GM21423 (cell line): Measurements from ENCODE around the gene NUP205.
A peak's percentile ranks its signal among the peaks of the same experiment; 100 is the strongest.
"Not testable (repeated sequence)": the region's sequence is repeated elsewhere in the genome, so short reads cannot be mapped to it uniquely, and the experiment has no call there.

Experiments used
- ATAC-seq: cut with Tn5 transposase; IDR thresholded peaks from one replicate; pipeline ENCODE4 v1.9.1; 2021; ENCODE audit warnings: mild to moderate bottlenecking, moderate library complexity; ENCODE audit not compliant: unreplicated experiment

NUP205 gene

GRCh38 chr7:135620447-135620846 is 62.7 kb downstream of the NUP205 start:
- ATAC-seq: no peak

DNA sequence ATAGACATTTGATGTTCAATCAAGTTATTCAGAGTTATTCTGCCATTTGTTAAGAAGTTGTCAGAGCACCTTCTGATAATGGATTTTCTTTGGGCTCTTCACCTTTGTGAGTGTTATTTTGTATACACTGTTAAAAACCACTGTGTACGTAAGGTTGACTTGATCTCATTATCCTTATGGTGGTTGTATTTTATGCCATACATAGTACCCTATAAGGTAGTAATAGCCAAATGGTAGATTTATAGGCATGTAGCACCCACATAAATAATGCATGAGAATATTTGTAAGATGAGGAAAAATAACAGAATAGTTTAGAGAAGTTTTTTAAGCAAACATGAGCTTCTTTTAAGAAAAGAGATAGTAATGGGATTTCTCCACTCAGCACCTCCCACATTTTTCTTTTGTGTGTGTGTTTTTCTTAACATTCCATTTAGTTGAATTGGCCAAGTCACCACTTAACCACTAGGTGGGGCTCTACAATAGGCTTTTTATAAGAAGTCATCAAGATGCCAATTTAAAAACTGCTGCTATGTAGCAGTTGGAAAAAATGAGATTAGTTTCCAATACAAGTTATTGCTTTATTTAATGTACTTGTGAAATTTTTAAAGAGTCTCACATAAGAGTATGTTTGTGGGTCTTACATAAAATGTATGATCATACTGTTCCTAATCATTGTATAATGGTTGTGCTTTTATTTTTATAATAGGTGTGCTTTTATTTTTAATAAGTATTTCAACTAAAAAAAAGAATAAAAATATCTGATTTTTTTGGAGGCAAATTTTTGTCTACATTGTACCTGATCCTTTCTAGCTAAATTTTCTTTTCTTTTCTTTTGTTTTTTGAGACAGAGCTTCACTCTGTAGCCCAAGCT is 63.5 kb downstream of the NUP205 start:
- no peak for ATAC-seq

DNA sequence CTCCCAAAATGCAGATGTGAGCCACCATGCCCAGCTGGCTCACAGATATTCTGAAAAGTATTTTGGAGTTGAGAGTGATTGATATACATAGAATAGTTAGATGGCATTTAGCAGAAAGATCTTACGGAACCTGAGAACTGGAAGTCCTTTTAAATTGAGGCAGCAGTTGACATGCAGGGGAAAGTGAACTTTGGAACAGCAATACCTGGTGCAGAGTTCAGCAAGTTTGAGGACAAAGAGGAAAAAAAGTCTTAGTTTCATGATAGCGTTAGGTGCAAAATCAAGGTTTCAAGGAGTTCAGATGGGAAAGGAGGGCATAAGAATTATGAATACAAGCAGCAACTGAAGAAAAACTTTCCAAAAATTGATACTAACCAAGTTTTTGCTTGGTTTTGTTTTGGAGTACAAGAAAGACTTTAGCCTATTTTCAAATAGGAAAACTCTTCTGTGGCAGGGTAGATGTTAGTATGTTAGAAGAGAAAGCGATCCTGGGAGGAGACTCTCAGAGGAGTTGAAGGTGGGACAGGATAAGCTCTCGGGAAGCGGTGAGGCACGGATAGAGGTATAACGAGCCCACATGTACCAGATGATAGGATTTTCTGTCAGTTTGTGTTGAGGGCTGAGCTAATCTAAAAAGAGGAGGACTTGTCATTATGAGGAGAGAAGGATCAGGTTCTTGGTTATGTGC is 76.6 kb downstream of the NUP205 start:
- ATAC-seq: no peak

GRCh38 chr7:135639690-135640089 is 82.0 kb downstream of the NUP205 start:
- not testable (repeated sequence) for ATAC-seq

- ATAC-seq: no peak
Measured at GRCh38 chr7:135644154-135644553, 86.4 kb downstream of the NUP205 start.

- no peak for ATAC-seq
Measured at GRCh38 chr7:135644729-135645128, 87.0 kb downstream of the NUP205 start.

GRCh38 chr7:135645296-135645904 is 87.7 kb downstream of the NUP205 start:
- ATAC-seq: no peak

GRCh38 chr7:135647755-135648154 is 90.0 kb downstream of the NUP205 start:
- ATAC-seq: no peak

DNA sequence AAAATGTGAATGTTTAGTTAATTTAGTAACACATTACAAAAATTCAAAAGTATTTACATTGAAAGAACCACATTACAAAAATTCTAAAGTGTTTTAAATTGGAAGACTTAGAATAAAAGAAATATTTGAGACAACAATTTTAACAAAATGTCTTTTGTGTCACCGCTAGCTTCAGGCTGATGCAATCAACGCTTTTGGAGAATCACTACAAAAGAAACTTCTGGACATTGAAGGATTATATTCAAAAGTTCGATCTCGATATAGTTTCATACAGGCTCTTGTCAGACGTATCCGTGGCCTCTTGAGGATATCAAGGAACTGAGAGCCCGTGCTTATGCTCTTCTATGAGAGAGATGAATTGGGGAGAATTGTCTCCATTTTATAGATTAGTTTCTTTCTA is 90.5 kb downstream of the NUP205 start:
- ATAC-seq: no peak

- ATAC-seq: no peak
Measured at GRCh38 chr7:135650831-135651573, 93.3 kb downstream of the NUP205 start.

- no peak for ATAC-seq
Measured at GRCh38 chr7:135653340-135654080, 95.8 kb downstream of the NUP205 start.

- no peak for ATAC-seq
Measured at GRCh38 chr7:135658564-135658963, 100.8 kb downstream of the NUP205 start.

DNA sequence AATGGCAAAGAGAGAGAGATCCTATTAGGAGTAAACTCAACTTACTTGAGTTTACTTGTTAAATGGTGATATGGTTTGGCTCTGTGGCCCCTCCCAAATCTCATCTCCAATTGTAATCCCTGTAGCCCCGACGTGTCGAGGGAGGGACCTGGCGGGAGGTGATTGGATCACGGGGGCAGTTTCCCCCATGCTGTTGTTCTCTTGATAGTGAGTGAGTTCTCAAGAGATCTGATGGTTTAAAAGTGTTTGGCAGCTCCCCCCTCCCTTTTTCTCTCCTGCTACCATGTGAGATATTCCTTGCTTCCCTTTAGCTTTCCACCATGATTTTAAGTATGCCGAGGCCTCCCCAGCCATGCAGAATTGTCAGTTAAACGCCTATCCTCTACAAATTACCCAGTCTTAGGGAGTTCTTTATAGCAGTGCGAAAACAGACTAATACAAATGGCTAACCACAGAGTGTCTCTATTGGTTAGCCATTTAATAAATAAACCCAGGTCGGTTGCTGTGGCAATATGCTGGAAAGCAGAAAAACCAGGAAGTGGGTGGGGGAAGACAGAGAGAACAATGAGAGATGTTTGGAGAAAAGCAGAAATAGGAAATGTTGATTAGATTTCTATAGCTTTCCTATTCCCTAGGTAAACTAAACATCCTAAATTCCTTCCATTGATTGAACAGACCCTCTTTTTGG is 101.6 kb downstream of the NUP205 start:
- no peak for ATAC-seq

DNA sequence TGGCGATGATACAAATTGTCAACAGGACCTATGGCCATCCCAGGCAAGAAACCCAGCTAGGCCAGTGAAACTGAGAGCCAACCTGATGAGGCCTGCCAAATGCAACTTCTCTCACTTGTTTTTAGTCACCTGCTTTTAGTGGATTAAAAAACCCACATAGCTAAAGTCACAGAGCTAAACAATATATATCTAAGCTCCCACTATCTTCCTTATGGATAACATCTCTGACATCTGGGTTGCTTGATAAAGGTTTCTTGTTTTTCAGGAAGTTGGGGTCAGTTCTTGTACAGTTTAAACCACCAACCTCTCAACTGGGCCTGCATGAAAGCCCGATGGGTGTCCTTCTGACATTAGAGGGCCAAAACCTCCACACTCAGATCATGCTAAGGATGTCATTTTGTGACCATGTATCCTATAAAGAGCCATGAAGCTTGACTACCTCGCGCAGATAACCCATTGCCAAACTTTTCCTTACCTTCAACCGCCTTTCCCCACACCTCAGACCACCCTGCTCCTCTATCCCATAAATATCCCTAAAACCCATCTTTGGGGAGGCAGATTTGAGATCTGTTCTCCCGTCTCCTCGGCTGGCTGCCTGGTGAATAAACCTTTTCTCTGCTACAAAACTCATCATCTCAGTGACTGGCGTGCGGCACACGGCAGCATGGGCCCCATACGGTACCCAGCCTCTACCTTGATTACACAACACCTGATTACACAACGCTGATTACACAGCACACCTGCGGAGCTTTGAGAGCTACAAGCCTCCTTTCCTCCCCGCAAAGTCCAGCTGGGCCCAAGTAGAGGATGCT is 103.8 kb downstream of the NUP205 start:
- no peak for ATAC-seq

DNA sequence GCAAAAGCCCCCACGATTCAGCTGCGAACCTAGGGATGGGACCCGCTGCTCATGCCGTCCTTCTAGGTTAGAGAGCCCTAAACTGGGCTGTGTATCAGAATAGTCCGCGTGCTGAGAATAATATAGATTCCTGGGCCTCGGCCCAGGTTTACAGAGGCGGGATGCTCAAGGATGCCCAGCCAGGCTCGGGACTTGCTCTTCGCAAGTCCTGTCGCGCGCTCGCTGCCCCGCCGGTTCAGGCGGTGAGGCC is 104.3 kb downstream of the NUP205 start:
- no peak for ATAC-seq

DNA sequence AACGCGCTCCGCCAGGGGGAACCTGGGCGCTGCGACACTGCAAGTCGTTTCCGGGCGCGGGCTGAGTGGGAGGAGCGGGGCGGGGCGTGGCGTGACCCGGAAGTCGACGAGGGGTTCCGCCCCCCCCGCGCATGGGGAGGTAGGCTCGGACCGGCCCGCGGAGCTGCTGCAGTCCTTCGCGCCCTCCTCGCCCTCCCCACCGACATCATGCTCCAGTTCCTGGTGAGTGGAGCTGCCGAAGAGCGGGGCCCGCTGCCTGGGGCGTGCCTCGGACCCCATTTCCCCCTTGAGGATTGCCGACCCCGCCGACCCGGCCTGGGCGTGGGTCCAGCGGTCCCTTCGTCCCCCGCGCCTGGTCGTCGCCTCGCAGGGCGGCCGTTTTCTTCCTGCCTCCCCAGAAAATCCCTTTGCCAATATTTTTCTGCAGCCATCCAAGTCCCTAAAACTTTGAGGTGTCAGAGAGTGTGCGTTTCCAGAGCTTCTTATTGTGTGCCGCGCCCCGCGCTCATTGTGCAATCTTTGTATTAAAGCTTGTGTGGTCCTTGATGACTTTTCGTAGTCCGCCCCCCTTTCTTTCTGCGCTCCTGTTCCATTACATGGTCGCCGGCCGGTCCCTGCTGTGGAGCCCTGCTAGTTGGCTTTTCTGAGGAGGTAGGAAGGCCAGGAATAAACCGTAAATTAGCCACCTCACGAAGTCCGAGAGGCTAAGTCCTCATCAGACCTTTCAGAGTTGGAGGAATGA is 104.8 kb downstream of the NUP205 start, which contains the start of gene STMP1:
STMP1 (plus strand) TSS at position 142 of the 742 bp plus-strand sequence.
- ATAC-seq: peak; percentile 96

DNA sequence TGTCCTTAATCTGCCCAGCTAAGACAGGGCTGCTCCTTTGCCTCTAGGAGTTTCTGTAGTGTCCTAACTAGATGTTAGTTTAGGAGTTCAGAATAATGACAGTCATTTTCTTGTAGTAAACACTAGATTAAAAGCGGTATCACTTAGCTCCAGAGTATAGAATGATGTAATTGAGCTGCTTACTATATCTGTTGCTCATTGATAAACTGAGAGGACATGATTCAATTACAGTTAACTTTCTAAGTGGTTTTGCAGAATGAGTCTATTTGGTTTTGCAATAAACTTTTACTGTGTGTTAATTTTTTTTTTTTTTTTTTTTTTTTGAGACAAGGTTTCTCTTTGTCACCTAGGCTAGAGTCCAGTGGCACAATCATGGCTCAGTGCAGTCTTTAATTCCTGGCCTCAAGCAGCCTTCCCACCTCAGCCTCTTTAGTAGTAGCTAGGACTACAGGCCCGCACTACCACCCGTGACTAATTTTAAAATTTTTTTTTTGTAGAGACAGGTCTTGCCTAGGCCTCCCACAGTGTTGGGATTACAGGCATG is 106.4 kb downstream of the NUP205 start:
- no peak for ATAC-seq

DNA sequence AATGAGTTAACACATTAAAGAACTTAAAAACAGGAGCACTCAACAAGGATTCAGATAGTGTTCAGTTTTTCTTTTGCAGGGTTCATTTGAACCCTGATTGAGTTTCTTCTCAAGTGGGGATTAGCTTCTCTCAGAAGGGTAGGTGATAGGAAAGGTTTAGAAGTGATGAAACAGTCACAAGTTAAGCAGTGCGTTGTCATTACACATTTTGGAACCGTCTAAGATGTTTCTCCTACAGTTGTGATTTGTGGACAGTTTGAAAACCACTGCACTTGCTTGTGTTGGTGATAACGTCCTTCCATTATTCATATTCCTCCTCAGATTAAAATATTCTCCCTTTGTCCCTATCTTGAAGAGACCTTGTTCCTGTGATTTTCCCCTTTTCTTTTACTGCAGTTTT is 107.3 kb downstream of the NUP205 start:
- no peak for ATAC-seq
